ENCODE data around the gene MICAL3.
A peak's percentile ranks its signal among the peaks of the same experiment; 100 is the strongest.
"Not testable (repeated sequence)": the region's sequence is repeated elsewhere in the genome, so short reads cannot be mapped to it uniquely, and the experiment has no call there.

Gene MICAL3

DNA sequence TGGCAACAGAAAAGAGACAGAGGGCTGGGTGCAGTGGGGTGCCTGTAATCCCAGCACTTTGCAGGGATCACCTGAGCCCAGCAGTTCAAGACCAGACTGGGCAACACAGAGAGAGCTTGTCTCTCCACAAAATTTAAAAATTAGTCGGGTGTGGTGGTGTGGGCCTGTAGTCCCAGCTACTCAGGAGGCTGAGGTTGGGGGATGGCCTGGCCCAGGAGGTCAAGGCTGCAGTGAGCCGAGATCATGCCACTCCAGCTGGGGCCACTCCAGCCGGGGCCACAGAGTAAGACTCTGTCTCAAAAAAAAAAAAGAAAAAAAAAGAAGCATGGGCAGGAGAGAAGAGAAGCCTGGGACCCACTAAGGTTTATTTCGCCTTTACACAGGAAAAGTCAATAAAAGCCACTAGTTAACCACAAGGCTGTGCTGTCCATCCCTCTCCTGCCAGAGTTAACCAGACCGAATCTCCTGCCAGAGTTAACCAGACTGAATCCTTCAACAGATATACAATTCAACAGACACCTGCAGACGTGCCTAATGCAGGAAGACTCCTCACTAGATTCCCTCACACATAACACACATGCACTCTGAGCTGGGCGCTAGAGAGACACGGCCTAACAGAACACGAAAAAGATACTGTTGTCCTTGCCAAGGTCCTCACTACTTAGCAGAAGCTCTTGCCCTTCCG is 29.8 kb downstream of the MICAL3 start:
- Histone ChIP-seq H2AFZ (ENCODE audit: low read depth, low read length) (no peak overlapping the region), H4K20me1 (ENCODE audit: insufficient read depth, low read length) (peaks cover 85% of the 10 kb centered on the region), H3K9ac (ENCODE audit: low read length) (peak overlapping the region; percentile 4; the same call in 1 of the 2 replicates), H3K79me2 (ENCODE audit: low read length) (peaks cover 97% of the 10 kb centered on the region), H3K4me2 (ENCODE audit: low read length) (peak overlapping the region; percentile 53), H3K27ac (ENCODE audit: low read length) (no peak overlapping the region), H3K9me3 (ENCODE audit: insufficient read depth, low read length) (no peaks in the 10 kb centered on the region), H3K36me3 (replicated peaks; ENCODE audit: low read depth, low read length) (peaks cover 10% of the 10 kb centered on the region), H3K4me1 (ENCODE audit: low read length) (peaks cover 53% of the 10 kb centered on the region), H3K27me3 (ENCODE audit: low read depth, low read length) (no peaks in the 10 kb centered on the region), H3K4me3 (ENCODE audit: low read length) (peak overlapping the region; percentile 15; the same call in 1 of the 2 replicates)
- TF ChIP-seq EZH2phosphoT487 (IDR thresholded peaks at IDR 0.05; ENCODE audit: low read depth) = no peak
- TF ChIP-seq, protein P1, sequence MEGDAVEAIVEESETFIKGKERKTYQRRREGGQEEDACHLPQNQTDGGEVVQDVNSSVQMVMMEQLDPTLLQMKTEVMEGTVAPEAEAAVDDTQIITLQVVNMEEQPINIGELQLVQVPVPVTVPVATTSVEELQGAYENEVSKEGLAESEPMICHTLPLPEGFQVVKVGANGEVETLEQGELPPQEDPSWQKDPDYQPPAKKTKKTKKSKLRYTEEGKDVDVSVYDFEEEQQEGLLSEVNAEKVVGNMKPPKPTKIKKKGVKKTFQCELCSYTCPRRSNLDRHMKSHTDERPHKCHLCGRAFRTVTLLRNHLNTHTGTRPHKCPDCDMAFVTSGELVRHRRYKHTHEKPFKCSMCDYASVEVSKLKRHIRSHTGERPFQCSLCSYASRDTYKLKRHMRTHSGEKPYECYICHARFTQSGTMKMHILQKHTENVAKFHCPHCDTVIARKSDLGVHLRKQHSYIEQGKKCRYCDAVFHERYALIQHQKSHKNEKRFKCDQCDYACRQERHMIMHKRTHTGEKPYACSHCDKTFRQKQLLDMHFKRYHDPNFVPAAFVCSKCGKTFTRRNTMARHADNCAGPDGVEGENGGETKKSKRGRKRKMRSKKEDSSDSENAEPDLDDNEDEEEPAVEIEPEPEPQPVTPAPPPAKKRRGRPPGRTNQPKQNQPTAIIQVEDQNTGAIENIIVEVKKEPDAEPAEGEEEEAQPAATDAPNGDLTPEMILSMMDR (IDR thresholded peaks at IDR 0.05; ENCODE audit: low read depth, low read length) = no peak

DNA sequence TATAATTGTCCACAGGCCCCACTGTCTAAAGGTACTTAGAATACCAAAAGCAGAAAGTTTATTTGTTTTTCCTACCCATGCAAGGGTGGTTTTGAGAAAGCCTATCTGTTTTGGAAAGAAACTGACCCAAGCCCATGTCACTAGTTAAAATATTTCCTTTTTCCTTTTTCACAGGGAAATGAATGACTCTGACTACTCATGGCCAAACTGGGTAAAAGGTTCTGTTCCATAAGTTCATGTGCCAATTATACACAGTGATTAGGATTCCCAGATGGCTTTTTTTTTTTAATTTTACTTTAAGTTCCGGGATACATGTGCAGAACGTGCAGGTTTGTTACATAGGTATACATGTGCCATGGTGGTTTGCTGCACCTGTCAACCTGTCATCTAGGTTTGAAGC is 31.4 kb downstream of the MICAL3 start:
- not testable (repeated sequence) for H2AFZ ChIP-seq (ENCODE audit: low read depth, low read length); H3K4me2 ChIP-seq (ENCODE audit: low read length); H3K9me3 ChIP-seq (ENCODE audit: insufficient read depth, low read length); H3K27me3 ChIP-seq (ENCODE audit: low read depth, low read length); H3K27ac ChIP-seq (ENCODE audit: low read length); H3K4me3 ChIP-seq (ENCODE audit: low read length); H3K9ac ChIP-seq (ENCODE audit: low read length); H3K36me3 ChIP-seq (replicated peaks; ENCODE audit: low read depth, low read length)
- Histone ChIP-seq H4K20me1 (ENCODE audit: insufficient read depth, low read length) (peaks cover 88% of the 10 kb centered on the region), H3K4me1 (ENCODE audit: low read length) (peaks cover 38% of the 10 kb centered on the region), H3K79me2 (ENCODE audit: low read length) (peaks cover 97% of the 10 kb centered on the region)

DNA sequence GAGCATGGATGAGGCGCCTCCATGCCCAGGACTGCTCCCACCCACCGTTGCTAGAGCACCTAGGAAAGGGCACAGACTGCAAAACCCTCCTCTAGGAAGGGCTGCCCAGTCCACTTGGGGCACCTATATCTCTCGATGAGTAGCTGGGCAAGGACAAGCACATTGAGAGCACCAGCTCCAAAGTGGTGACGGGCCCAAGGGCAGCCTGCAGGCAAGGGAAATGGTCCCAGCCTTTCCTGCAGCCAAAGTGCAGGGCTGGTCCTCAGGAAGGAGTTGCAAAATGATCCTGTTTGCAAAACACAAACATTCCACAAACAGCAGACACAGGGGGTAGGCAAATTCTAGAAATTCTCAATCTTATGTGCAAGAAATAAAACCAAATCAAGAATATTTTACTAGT is 32.4 kb downstream of the MICAL3 start:
- H3K79me2 ChIP-seq (ENCODE audit: low read length) = peaks cover 97% of the 10 kb centered on the region
- not testable (repeated sequence) for H3K9me3 ChIP-seq (ENCODE audit: insufficient read depth, low read length); H3K9ac ChIP-seq (ENCODE audit: low read length); H2AFZ ChIP-seq (ENCODE audit: low read depth, low read length); H3K4me3 ChIP-seq (ENCODE audit: low read length); H3K27ac ChIP-seq (ENCODE audit: low read length); H3K27me3 ChIP-seq (ENCODE audit: low read depth, low read length); H3K4me2 ChIP-seq (ENCODE audit: low read length)
- H3K36me3 ChIP-seq (replicated peaks; ENCODE audit: low read depth, low read length) = peaks cover 11% of the 10 kb centered on the region
- peaks cover 91% of the 10 kb centered on the region for H4K20me1 ChIP-seq (ENCODE audit: insufficient read depth, low read length)
- H3K4me1 ChIP-seq (ENCODE audit: low read length) = peaks cover 28% of the 10 kb centered on the region

DNA sequence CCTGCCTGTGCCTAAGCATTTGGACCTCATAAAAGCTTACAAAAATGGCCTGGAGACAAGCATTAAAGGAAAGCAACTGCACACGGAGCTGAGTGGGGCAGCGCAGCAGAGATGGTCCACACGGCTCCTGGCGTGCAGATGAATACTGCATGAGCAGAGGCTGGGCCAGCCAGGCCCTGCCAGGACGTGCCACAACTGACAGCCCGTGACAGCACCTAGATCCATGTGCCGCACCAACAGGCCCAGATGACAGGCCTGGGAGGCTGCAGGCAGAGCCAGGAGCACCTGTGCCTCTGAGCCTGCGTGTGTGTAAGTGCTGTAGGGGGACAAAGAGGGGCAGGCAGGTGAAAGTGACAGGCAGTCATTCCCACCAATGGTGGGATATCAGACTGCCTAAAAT is 33.4 kb downstream of the MICAL3 start:
- H3K79me2 ChIP-seq (ENCODE audit: low read length) = peaks cover 100% of the 10 kb centered on the region
- no peaks in the 10 kb centered on the region for H3K27me3 ChIP-seq (ENCODE audit: low read depth, low read length)
- no peak overlapping the region for H3K4me3 ChIP-seq (ENCODE audit: low read length)
- H3K4me1 ChIP-seq (ENCODE audit: low read length) = peaks cover 21% of the 10 kb centered on the region
- H2AFZ ChIP-seq (ENCODE audit: low read depth, low read length) = no peak overlapping the region
- peaks cover 11% of the 10 kb centered on the region for H3K36me3 ChIP-seq (replicated peaks; ENCODE audit: low read depth, low read length)
- H3K9ac ChIP-seq (ENCODE audit: low read length) = no peak overlapping the region
- H3K9me3 ChIP-seq (ENCODE audit: insufficient read depth, low read length) = no peaks in the 10 kb centered on the region
- peaks cover 98% of the 10 kb centered on the region for H4K20me1 ChIP-seq (ENCODE audit: insufficient read depth, low read length)
- no peak overlapping the region for H3K27ac ChIP-seq (ENCODE audit: low read length)
- no peak overlapping the region for H3K4me2 ChIP-seq (ENCODE audit: low read length)
- TF ChIP-seq, protein P1 (IDR thresholded peaks at IDR 0.05; ENCODE audit: low read depth, low read length) = no peak
- TF ChIP-seq EZH2phosphoT487 (IDR thresholded peaks at IDR 0.05; ENCODE audit: low read depth) = no peak

DNA sequence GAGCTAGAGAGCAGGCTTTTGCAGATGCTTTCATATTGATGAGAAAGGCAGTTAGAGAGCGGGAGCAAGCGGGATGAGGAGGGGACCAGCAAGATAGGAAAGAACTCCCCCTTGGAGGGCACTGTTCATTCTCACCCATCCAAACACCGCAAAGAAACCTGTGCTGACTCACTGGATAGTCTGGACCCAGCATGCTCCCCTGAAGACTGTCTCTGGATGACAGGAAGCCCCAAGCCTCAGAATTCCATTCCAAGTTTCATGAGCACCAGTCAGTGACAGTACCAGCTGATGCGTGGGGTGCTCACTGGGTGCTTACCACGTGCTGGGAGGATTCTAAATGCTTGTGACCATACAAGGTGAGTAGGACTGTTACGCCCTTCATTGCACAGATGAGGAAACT is 34.2 kb downstream of the MICAL3 start:
- Histone ChIP-seq H3K4me2 (ENCODE audit: low read length) (no peak overlapping the region), H2AFZ (ENCODE audit: low read depth, low read length) (no peak overlapping the region), H3K27ac (ENCODE audit: low read length) (no peak overlapping the region), H3K9ac (ENCODE audit: low read length) (no peak overlapping the region), H3K36me3 (replicated peaks; ENCODE audit: low read depth, low read length) (peaks cover 11% of the 10 kb centered on the region), H3K79me2 (ENCODE audit: low read length) (peaks cover 100% of the 10 kb centered on the region), H3K9me3 (ENCODE audit: insufficient read depth, low read length) (no peaks in the 10 kb centered on the region), H4K20me1 (ENCODE audit: insufficient read depth, low read length) (peaks cover 99% of the 10 kb centered on the region), H3K4me3 (ENCODE audit: low read length) (no peak overlapping the region), H3K4me1 (ENCODE audit: low read length) (peaks cover 13% of the 10 kb centered on the region), H3K27me3 (ENCODE audit: low read depth, low read length) (no peaks in the 10 kb centered on the region)
- no peak for TF ChIP-seq EZH2phosphoT487 (IDR thresholded peaks at IDR 0.05; ENCODE audit: low read depth)

Data from OCI-LY3 (cell line).